ENCODE measurements around the gene HIVEP3.
A peak's percentile ranks its signal among the peaks of the same experiment; 100 is the strongest.

HIVEP3 gene

DNA sequence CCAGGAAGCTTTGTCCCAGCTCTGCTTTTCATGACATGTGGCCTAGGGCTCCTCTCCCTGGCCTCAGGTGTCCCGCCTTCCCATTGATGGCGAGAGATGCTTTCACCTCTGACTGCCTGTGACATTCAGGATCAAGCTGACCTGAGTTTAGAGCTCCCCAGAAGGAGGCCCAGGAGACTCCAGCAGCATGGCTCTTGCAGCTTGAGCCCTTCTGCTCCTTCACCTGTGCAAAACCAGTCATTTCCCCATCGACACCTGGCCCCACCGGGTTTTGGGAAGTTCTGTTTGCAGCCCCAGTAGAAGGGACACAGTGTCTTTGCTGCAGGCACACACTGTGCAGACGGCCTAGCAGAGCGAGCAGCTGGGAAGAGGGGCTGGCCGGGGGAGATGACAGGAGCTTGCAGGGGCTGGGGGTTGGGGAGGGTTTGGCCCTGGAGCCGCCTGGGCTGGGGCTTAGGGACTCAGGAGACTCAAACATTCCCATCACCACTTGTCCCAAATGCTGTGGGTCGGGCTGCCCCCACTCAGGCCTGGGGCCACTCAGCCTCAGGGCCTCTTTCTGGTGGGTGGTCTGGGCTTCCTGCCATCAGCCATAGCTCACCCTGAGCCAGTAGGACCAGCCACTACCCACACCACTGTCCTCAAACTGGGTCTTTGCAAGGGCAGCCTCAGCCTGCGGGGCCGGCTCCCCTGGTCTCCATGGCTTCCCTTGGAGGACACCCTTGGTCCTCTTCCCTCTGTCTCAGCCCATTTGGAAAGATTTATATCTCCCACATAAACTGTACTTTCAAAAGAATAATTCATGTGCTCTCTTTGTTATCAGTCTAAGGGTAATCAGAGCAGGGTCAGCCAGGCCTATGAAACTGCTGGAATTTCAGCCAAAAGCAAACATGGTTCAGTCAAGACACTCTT, 430.4 kb downstream of the HIVEP3 start:
- DNase-seq: no peak

DNA sequence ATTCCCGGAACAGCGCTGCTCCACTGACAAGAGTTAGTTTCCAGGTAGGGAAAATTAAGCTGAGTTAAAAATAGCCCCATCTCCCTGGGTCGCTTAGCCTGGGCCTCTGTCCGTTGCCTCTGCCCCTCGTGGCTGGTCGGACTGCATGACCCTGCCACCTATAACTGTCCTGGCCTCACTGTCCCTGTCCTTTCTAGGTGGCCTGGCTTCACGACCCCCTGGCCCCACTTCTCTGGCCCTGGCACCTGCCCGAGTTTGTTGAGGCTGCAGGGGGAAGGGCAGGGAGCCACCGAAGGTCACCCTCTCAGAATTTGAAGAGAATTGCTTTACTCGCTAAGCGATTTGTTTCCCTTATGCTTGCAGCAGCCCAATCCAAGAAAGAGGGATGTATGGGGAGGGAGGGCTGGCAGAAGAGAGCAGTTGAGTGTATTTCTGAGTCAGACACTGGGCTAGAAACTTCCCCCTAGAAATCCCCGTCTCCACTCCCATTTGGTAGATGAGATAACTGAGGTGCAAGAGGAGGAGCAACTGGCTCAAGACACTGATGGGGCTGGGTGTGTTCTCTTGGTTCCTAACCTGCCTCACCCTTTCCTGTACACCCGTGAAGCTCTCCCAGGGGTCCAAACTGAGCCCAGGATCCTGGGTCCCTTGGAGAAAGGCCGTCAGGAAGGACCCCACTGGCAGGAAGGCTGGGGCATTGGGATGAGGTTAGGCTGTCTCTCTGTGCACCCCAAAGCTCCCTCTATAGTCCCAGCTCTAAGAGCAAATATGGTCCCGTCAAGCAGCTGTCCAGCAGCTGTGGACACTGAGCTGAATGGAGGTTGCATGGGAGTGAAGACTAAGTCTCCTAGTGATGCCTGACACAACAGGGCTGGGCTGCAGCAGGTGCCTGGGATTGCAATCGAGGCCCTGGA, 431.3 kb downstream of the HIVEP3 start:
- DNase-seq: peak; percentile 64

DNA sequence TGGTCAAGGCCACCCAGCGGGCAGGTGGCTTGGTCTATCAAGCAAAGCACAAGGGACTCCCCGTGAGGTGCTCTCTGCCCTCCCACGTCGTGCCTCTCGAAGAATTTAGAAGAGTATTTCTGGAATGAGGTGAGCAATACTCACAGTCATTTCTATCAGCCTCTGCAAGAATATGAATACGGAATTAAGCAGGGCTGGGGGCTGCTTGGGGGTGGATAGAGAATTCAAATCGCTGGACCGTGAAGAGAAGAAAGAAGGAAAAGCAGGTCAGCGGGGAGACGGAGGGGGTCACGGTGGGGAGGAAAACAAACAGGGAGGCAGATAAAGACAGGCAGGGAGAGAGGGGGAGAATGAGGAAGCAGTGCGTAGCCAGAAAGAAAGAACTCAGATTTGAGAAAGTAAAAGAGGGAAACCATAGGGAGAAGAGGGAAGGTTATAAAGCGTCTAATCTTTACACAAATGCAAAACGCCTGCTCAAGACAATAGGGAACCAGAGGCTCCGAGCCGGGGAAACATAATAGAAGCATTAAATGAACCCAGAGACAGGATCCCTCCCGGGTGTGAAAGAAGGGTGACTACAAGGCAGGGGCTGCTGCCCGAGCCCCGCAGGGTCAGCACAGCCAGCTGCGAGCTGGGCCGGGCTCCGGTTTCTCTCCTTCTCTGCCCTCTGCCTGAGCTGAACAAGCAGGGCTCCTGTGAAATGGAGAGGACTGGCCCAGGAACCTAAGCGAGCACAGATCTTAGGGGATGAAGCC, 432.2 kb downstream of the HIVEP3 start:
- peak; percentile 11 for DNase-seq

DNA sequence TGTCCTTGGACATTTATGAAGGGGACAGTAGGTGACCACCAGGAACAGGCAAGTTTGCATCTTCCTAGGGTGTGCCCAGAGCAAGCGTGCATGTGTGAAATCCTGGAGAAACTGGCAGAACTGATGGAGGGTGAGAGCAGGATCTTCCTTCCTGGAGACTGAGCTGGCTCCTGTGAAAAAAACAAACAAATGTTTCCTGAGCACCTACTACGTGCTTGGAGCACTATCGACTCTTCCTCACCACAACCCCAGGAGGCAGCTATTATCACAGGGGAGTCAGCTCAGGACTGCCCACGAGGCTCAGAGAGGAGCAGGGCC, 432.7 kb downstream of the HIVEP3 start:
- DNase-seq: no peak

DNA sequence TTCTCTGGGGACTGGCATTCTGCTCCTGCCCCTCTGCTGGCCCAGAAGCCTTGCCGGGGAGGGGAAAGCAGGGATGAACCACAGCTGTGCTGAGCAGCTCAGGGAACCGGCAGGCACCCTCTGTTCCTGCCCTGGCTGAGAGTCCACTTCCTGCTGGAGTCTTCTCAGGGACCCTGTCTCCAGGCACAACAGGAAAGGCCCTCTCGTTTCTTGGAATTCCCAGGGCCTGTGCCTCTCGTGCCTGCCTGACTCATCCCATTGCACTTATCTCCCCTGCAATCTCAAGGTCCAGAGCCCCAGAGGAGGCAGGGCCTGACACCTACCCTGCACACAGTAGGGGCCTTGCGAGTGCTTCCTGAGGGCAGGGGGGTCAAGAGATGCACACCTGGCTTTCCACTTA, 433.1 kb downstream of the HIVEP3 start:
- peak; percentile 7 for DNase-seq

DNA sequence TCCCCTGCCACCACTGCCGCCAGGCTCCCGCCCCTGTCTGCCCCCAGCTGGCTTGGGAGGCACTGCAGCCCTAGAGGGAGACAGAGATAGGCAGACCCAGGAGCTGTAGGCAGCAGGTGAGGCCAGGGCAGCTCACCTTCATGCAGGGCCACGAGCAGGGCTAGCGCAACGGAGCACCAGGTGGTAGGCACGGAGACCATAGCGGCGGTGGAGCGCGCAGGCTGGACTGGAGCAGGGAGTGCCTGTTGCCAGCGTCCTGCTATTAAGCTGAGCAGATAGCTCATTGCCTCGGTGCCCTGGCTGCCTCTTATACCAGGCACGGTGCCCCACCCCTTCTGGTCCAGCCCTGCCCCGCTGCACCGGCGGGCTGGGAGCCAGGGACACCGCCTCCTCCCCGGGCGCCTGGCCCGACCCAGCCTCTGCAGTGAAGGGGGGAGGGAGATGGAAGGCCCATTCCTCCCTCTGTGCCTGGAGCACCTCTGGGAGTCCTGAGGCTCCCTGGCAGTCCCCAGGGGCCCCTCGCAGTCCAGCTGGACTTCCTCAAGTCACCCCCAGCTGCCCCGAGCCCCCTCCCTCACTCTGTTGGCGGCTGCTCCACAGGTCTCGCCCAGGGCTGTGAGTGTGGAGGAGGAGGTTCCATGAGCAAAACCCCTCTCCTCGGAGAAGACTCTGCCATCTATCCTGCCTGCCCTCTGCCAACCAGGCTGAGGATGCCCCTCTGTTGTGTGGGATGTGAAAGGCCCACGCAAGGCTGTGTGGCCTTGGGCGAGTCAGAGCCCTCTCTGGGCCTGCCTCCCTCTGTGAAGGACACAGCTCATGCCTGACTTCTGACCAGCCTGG, 434.1 kb downstream of the HIVEP3 start, which contains the start of gene EDN2:
Gene EDN2, minus strand, starts transcription at position 282 of the 840 bp plus-strand sequence. Its CDS starts 82 bp downstream, at position 200.
- no peak for DNase-seq

DNA sequence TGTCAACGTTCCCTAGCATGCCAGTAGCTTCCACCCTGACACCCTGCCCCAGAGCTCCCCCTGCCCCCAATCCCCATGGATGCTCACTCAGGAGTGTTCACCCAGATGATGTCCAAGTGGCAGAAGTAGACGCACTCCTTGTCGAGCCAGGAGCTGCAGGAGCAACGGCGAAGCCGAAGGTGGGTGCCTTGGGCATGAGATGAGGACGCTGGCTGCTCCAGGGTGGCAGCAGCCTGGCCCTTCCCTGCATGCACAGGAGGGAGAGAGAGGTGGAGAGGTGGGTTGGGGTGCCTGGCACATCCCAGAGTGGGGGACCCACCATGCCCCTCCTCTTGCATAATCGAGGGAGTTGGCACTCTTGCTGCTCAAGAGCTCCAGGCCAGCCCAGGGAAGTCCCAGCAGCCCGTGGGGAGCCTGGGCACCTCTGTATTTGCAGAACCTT, 434.7 kb downstream of the HIVEP3 start:
- no peak for DNase-seq

DNA sequence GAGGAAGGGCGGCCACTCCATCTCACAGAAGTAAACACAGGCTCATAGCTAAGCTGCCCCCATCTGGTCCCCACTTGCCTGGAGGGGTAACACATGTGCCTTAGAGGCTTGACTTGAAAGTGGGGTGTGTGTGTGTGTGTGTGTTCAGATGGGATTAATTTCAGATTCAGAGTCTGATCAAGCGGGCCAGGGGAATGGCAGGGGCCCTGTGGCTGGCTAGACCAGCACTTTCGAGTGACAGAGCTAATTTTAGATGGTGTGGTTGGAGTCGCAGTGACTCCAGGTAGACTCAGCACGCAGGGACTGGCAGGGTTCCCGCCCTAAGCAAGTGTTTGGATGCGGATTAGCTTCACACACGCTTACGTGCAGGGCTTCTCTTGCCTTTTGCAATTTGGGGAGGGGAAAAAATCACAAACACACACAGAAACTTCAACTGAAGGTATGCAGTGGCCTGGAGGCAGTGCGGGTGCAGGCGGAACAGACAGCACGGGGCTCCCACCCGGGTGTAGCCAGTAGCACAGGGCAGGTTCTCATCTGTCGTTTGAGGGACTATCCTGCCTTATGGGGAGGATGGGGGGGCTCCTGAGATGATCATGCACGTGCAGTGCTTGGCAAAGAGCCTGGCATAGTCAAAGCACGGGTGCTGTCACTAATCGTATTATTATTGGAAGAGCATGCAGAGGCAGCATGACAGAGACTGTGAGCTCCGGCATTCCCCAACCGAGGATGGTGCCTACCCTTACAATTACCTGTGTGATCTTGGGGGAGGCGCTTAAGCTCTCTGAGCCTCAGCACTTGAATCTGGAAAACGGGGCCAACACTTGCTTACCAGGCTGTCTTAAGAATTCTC, 435.5 kb downstream of the HIVEP3 start:
- DNase-seq: no peak

DNA sequence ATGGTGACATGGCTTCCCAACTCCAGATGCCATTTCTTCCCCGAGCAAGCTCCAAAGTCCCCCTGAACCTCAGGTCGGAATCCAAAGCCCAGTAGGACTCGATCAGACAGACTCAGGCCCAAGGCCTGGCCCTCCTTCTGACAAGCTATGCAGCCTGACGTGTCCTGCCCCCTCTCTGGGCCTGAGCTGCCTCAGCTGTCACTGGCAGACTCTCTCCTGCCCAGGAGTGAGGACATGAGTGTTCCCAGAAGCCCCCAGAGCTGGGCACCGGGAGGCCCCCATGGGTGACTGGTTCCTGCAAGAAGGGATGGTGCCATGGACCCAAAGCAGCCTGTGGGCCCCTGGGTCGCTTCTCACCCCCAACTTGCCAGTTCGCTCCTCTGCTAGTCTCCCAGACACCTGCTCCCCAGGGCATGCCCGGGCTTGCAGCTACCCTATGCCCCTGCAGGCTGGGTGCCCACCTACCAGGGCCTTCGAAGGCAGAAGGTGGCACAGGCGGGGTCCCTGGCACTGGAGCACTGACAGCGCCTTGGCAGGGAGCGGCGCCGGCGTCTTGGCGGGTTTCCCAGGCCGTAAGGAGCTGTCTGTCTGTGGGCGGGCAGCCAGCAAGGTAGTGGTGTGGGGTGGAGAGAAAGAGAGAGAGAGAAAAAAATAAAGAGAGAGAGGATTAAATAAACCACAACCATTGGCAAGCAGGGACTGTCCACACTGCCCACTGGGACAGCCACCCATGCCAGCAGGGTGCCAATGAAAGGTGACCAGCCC, 436.5 kb downstream of the HIVEP3 start:
- no peak for DNase-seq

DNA sequence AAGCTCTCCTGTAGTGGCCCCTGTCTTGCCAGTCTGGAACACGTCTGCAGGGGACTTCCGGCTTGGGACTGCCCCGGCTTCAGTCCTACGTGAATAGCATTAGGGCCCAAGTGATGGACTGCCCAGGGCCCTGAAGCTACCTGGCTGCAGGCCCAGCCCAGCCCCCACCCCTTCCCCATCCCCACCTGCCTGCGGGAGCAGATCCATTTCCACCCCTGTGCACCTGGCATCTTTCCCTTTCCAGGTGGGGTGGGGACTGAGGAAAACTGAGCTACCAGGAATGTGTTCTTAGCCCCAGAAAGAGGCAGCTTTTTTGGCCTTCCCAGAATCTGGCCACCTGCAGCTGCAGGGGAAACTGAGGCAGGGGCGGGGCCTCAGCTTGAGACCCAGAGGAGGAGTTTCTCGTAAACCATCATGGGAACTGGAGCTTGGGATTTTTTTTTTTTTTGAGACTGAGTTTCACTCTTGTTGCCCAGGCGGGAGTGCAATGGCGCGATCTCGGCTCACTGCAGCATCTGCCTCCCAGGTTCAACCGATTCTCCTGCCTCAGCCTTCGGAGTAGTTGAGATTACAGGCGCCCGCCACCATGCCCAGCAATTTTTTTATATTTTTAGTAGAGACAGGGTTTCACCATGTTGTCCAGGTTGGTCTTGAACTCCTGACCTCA, 437.5 kb downstream of the HIVEP3 start:
- no peak for DNase-seq

DNA sequence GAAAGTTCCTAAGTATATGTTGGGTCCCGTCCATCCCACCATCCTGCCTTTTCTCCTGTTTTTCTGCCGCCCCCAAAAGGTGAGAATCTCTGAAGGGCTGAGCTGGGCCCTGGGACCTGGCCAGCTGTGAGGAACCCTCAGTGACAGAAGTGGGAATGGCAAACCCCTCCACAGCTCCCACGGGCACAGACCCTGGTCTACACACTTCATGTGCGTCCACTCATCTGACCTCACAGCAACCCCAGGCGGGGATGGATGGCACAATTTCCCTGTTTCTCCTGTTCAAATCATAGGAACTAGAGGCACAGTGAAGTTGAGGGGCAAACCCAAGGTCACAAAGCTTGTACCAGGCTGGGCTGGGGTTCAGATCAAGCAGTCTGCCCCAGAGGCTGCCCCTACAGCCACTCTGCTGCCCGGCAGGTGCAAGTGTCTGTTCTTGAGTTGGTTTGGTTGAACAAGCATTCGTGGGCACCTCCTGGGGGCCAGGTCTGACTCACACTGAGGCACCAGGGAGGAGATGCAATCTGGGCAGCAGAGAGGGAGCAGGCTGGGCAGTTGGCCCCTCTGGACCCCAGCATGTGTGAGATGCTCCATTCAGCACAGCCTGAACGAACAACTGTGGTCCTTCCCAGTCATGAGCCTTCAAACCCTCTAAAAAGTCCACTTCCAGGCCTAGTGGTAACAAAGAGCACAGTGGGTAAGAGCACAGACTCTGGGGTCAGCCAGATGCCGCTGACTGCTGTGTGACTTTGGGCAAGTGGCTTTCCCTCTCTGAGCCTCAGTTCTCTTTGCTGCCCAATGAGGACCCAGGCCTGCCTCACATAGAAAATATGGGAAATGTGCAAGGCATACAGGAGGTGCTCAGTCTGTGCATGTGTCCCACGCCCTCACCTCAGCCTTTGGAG, 438.3 kb downstream of the HIVEP3 start:
- DNase-seq: no peak

DNA sequence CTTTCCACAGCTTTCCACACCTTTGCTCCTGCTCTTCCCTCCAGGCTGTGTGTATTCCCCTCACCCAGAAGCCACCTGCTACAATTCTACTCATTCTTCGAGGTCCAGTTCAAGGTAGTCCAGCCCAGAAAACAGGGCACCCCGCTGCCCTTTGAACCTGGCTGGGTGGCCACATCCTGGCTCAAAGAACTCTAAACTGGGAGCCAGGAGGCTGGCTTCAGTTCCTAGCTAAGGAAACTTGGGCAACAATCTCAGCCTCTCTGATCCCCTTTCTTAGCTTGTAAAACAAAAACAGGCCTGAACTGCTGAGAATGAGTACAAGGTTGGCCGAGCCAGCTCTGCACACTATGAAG, 438.9 kb downstream of the HIVEP3 start:
- DNase-seq: no peak

DNA sequence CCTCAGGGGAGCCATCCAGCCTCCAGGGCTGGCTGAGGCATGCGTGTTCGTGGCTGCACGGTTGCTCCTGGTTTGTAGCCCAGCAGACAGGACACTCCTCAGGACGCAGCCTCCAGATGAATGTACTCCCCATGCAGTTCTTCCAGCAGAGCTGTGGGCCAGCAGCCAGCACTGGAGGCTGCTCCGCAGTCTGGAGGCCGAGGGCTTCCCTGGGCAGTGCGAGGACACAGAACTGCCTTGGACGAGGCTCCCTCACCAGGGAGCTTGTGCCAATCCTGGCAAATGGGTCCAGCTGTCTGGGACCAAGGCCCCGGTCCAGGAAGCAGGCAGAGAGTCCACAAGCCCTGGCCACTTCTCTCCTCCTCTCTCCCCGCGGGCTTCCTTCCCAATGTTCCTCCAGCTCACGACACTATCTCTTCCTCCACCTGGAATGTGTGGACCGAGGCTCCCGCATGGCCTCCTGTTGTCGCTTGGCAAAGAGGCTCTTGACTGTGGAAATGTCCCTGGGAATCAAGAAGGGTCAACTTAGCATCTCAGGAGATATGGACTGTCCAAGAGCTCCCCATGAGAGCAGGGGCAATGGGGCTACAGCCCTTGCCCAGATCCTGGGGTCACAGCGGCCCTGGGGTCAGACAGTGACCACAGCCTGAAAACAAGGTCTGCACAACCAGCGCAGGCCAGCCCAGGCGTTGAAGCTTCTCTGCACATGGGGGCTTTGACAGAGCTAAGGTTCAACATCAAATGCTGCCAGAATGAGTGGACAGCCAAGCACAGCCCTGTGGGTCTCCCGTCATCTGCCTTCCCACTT, 439.5 kb downstream of the HIVEP3 start:
- no peak for DNase-seq

DNA sequence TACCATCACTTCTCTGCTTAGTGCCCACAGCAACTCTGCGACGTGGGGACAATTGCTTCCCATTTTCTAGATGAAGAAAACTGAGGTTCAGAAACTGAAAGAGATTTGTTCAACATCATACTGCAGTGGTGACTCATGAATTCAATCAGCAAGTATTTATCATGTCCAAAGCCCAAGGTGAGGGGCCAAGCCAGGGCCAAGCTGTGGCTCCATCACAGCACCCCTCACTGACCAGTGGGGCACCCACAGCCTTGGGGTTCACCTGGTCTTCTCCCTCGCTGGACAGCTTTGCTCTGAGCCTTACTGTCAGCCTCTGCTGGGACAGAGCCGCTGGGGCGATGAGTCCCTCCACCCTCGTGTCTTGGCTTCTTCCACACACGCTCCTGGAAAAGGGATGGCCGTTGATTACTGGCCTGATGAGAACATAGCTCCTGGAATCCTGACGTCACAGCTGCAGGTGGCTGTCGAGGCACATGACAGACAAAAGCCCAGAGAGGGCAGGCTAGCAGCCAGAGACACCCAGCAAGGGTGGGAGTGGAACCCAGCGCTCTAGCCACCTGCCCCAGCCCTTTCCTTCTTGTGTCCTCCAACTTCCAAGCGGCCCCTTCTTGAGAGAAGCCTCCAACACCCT, 440.5 kb downstream of the HIVEP3 start:
- no peak for DNase-seq

DNA sequence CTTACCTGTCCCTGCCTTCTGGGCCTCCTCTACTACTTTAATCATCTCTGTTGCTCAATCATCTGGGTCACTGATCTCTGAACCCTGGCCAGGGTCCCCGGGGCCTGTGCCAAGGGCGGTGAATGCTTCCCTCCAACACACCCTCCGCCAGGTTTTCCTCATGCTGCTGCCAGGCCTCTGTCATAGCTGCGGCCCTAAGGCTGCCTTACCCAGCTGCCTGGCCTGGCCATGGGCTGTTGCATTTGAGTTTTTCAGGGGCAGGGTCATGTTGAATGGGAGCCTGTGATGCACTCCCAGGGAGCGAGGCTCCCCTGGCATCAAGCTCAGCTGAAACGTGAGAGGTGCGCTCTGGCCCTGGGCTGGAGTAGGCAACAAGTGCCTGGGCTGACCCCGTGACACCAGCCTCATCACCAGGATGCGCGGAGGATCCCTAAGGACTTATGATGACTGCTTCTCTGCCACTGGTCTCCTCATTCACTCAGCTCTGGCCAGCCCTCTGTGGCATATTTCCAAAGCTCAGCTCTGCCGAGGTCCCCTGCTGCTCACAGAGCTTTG, 441.8 kb downstream of the HIVEP3 start:
- no peak for DNase-seq

DNA sequence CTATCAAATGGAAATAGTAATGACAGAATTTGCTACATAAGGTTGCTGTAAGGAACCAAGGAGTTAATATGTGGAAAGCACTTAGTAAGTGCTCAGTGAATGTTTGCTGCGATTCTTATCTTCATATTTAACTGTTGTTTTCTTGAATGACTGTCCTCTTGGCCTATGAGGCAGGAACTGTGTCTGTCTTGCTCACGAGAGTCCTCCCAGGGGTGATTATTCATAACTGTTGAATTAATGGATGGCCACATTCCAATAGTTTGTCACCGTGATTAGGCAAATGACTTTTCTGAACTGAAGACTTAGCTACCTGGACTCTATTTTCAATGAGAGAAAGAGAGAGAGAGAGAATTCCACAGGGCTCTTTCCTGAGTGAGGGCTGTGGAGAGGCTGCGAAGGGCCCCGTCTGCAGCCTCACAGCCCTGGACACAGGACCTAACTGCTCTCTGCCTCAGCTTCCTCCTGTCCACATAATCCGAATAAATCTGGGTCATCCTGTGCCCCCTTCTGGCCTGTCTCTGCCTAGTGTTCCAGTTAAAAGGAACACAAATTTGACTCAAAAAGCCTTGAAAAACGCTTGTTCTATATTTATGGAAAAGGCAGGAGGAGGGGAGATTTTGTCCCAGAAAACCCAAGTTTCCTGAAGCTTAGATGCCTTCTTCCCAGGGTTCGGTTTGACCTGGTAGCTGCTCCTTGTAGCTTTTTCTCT, 442.7 kb downstream of the HIVEP3 start:
- no peak for DNase-seq
